Measurements from ENCODE around the gene DYSF.

- TF ChIP-seq CTCF (IDR thresholded peaks at IDR 0.05) (no peak), EP300 (IDR thresholded peaks at IDR 0.05) (no peak), POLR2A (IDR thresholded peaks at IDR 0.05) (no peak)
These were observed 63.0 kb downstream of the DYSF start for GRCh38 chr2:71516253-71516888.
